ENCODE data around the gene KCNJ5.
A peak's percentile ranks its signal among the peaks of the same experiment; 100 is the strongest.

Gene KCNJ5

GRCh38 chr11:128936606-128937251, 45.6 kb downstream of the KCNJ5 start:
- H3K27ac Mint-ChIP-seq: no peak overlapping the region

GRCh38 chr11:128937480-128937879, 46.3 kb downstream of the KCNJ5 start:
- Mint-ChIP-seq H3K9me3 (peaks cover 8% of the 10 kb centered on the region), H3K27me3 (ENCODE audit: low read depth, poor library complexity) (peaks cover 13% of the 10 kb centered on the region), H3K4me3 (no peak overlapping the region), H3K4me1 (peaks cover 78% of the 10 kb centered on the region), H3K36me3 (ENCODE audit: low read depth) (peaks cover 5% of the 10 kb centered on the region), H3K27ac (no peak overlapping the region)
- TF ChIP-seq CTCF (IDR thresholded peaks at IDR 0.05): no peak
- no peak for DNase-seq

More at GRCh38 chr11:128936606-128937251, 45.6 kb downstream of the KCNJ5 start:
- H3K4me3 Mint-ChIP-seq: peak overlapping the region; percentile 45
- peaks cover 5% of the 10 kb centered on the region for H3K36me3 Mint-ChIP-seq (ENCODE audit: low read depth)
- no peak for TF ChIP-seq CTCF (IDR thresholded peaks at IDR 0.05)
- peaks cover 15% of the 10 kb centered on the region for H3K27me3 Mint-ChIP-seq (ENCODE audit: low read depth, poor library complexity)
- H3K9me3 Mint-ChIP-seq: peaks cover 8% of the 10 kb centered on the region
- DNase-seq: peak; percentile 36
- H3K4me1 Mint-ChIP-seq: peaks cover 86% of the 10 kb centered on the region

GRCh38 chr11:128938156-128938885, 47.2 kb downstream of the KCNJ5 start:
- Mint-ChIP-seq H3K27ac (no peak overlapping the region), H3K27me3 (ENCODE audit: low read depth, poor library complexity) (peaks cover 18% of the 10 kb centered on the region), H3K36me3 (ENCODE audit: low read depth) (peaks cover 5% of the 10 kb centered on the region), H3K4me1 (peaks cover 80% of the 10 kb centered on the region), H3K4me3 (no peak overlapping the region), H3K9me3 (peaks cover 8% of the 10 kb centered on the region)
- DNase-seq: no peak
- TF ChIP-seq CTCF (IDR thresholded peaks at IDR 0.05): no peak

GRCh38 chr11:128939591-128939990, 48.4 kb downstream of the KCNJ5 start:
- Mint-ChIP-seq H3K27me3 (ENCODE audit: low read depth, poor library complexity) (peaks cover 19% of the 10 kb centered on the region), H3K4me3 (no peak overlapping the region), H3K36me3 (ENCODE audit: low read depth) (no peaks in the 10 kb centered on the region), H3K9me3 (no peaks in the 10 kb centered on the region), H3K4me1 (peaks cover 76% of the 10 kb centered on the region), H3K27ac (no peak overlapping the region)
- no peak for DNase-seq
- TF ChIP-seq CTCF (IDR thresholded peaks at IDR 0.05): no peak

GRCh38 chr11:128940156-128940555, 49.0 kb downstream of the KCNJ5 start:
- no peak for TF ChIP-seq CTCF (IDR thresholded peaks at IDR 0.05)
- H3K4me3 Mint-ChIP-seq: no peak overlapping the region

More at GRCh38 chr11:128940156-128940555, 49.0 kb downstream of the KCNJ5 start:
- Mint-ChIP-seq H3K4me1 (peaks cover 72% of the 10 kb centered on the region), H3K36me3 (ENCODE audit: low read depth) (no peaks in the 10 kb centered on the region), H3K9me3 (no peaks in the 10 kb centered on the region), H3K27me3 (ENCODE audit: low read depth, poor library complexity) (peaks cover 21% of the 10 kb centered on the region), H3K27ac (no peak overlapping the region)
- DNase-seq: no peak

All from nephron progenitor cell (in vitro differentiated cells).